Left kidney (tissue), 2 donors: ENCODE results near the gene CLDN6. TPM values are rescaled to one million over a fixed set of nuclear protein-coding genes. Genes with fewer than 3 reads are reported as not detected.

ENCODE experiments used
- DNase-seq: peaks from one replicate; pipeline ENCODE4 v3.0.0-alpha.2; 2013
- polyA plus RNA-seq: library from polyadenylated mRNA; unstranded; fragments of 120-200 nt; gene quantifications from one replicate; pipeline ENCODE4 v1.2.1, GENCODE V29; 2013; ENCODE audit not compliant: insufficient read length

The CLDN6 gene
- polyA plus RNA-seq, 1 donor: 29.6 TPM

GRCh38 chr16:3014971-3015370 lies 3.0 kb downstream of the CLDN6 start:
- no peak for DNase-seq

GRCh38 chr16:3013998-3014690 lies 3.8 kb downstream of the CLDN6 start:
- DNase-seq: no peak

- no peak for DNase-seq
Measured at GRCh38 chr16:3013491-3013951, 4.5 kb downstream of the CLDN6 start.

- DNase-seq: no peak
Measured at GRCh38 chr16:3012828-3013420, 5.1 kb downstream of the CLDN6 start, which contains the start of gene CLDN9. TSS of gene CLDN9 (plus strand) at chr16:3012923. CDS start at chr16:3013363, 440 bp downstream.

GRCh38 chr16:3012246-3012645 lies 5.7 kb downstream of the CLDN6 start:
- peak; percentile 77 for DNase-seq

- DNase-seq: no peak
Measured at GRCh38 chr16:3010510-3010909, 7.5 kb downstream of the CLDN6 start.

- peak; percentile 81 for DNase-seq
Measured at GRCh38 chr16:3009568-3010390, 8.2 kb downstream of the CLDN6 start.

GRCh38 chr16:3008690-3009037 lies 9.3 kb downstream of the CLDN6 start:
- DNase-seq: no peak

GRCh38 chr16:3007957-3008689 lies 9.9 kb downstream of the CLDN6 start:
- no peak for DNase-seq

- DNase-seq: no peak
Measured at GRCh38 chr16:3007059-3007956, 10.7 kb downstream of the CLDN6 start.

GRCh38 chr16:3004781-3005284 lies 13.2 kb downstream of the CLDN6 start:
- no peak for DNase-seq

GRCh38 chr16:3004319-3004718 lies 13.7 kb downstream of the CLDN6 start:
- DNase-seq: no peak

- peak; percentile 96 for DNase-seq
Measured at GRCh38 chr16:3003582-3004270, 14.3 kb downstream of the CLDN6 start.

GRCh38 chr16:3001316-3001715 lies 16.7 kb downstream of the CLDN6 start:
- no peak for DNase-seq

- DNase-seq: no peak
Measured at GRCh38 chr16:3000540-3000939, 17.4 kb downstream of the CLDN6 start.

- DNase-seq: no peak
Measured at GRCh38 chr16:2999929-3000328, 18.1 kb downstream of the CLDN6 start.

- no peak for DNase-seq
Measured at GRCh38 chr16:2996298-2996697, 21.7 kb downstream of the CLDN6 start.

GRCh38 chr16:2992383-2993081 lies 25.5 kb downstream of the CLDN6 start:
- no peak for DNase-seq

GRCh38 chr16:2991566-2992261 lies 26.3 kb downstream of the CLDN6 start:
- DNase-seq: no peak
